T-cell (primary cell): ENCODE measurements around the gene ELMO1. TPM values are rescaled to one million over a fixed set of nuclear protein-coding genes. Genes with fewer than 3 reads are reported as not detected.

Experiments used
- ATAC-seq, 4 experiments: fragments of 200-7000 bp in 3 of 4; fragments of 150-1000 bp in 1 of 4; cut with Tn5 transposase; replicated peaks in 1 of 4; 1 replicate in 3 of 4; 2 replicates in 1 of 4; pipeline ENCODE4 v1.10.0; 2021; ENCODE audit warnings: moderate library complexity in 3 of 4, mild to moderate bottlenecking in 2 of 4, moderate number of reproducible peaks in 1 of 4
- CTCF ChIA-PET, 2 donors: fragments of 300-600 bp; sonication (Branson Sonifier 250); formaldehyde crosslinking; loops; one replicate each; lab custom pipeline; 2022; ENCODE audit warnings: antibody characterized with exemption in 2 of 2; lab: Charles Lee
- POLR2A ChIA-PET, 2 donors: fragments of 300-600 bp; sonication (Branson Sonifier 250); formaldehyde crosslinking; loops; one replicate each; lab custom pipeline; 2022; ENCODE audit warnings: antibody characterized with exemption in 2 of 2; lab: Charles Lee
- DNase-seq, 35 experiments: peaks; one replicate each; pipeline versions ENCODE4 v3.0.0 to v3.0.0-alpha.2; 2013 to 2023
- H3K27ac ChIP-seq: one replicate; pipeline ENCODE4 v1.5.1; 2013; ENCODE audit warnings: low read length
- H3K27me3 ChIP-seq, 2 experiments: replicated peaks in 1 of 2; 1 replicate in 1 of 2; 2 replicates in 1 of 2; pipeline versions ENCODE4 v1.6.1 to v1.7.0; 2013; ENCODE audit warnings: low read length in 1 of 2, mixed read lengths in 1 of 2; ENCODE audit not compliant: control insufficient read depth in 2 of 2, insufficient read depth in 2 of 2; ENCODE audit errors: extremely low read depth in 1 of 2
- H3K36me3 ChIP-seq, 2 donors: 1 replicate in 1 of 2; 2 replicates in 1 of 2; pipeline versions ENCODE4 v1.6.1 to v1.7.0; 2013; ENCODE audit warnings: low read length in 1 of 2; ENCODE audit not compliant: control insufficient read depth in 2 of 2, insufficient read depth in 1 of 2; ENCODE audit errors: extremely low read depth in 1 of 2
- H3K4me1 ChIP-seq, 2 experiments: 1 replicate in 1 of 2; 2 replicates in 1 of 2; pipeline versions ENCODE4 v1.6.1 to v1.7.0; 2013; ENCODE audit warnings: low read length in 2 of 2, mixed read lengths in 1 of 2; ENCODE audit not compliant: insufficient read depth in 2 of 2, control insufficient read depth in 1 of 2; ENCODE audit errors: extremely low read depth in 1 of 2
- H3K4me3 ChIP-seq, 2 donors: 1 replicate in 1 of 2; 2 replicates in 1 of 2; pipeline versions ENCODE4 v1.5.1 to v1.7.0; 2013; ENCODE audit warnings: mild to moderate bottlenecking in 2 of 2, low read length in 1 of 2, moderate library complexity in 1 of 2; ENCODE audit not compliant: control insufficient read depth in 1 of 2; ENCODE audit errors: extremely low read depth in 1 of 2
- H3K9me3 ChIP-seq: 2 replicates; pipeline ENCODE4 v1.7.0; 2013
- H3K27ac Mint-ChIP-seq, 2 donors: one replicate each; pipeline ENCODE4 v1.8.0; 2020 to 2021; ENCODE audit warnings: mild to moderate bottlenecking in 2 of 2, mixed read lengths in 2 of 2
- H3K27me3 Mint-ChIP-seq, 2 donors: one replicate each; pipeline ENCODE4 v1.8.0; 2021 to 2022; ENCODE audit warnings: mixed read lengths in 2 of 2
- H3K36me3 Mint-ChIP-seq: one replicate; pipeline ENCODE4 v1.8.0; 2021; ENCODE audit warnings: mixed read lengths
- H3K4me1 Mint-ChIP-seq, 3 donors: one replicate each; pipeline ENCODE4 v1.8.0; 2020 to 2022; ENCODE audit warnings: mixed read lengths in 3 of 3, mild to moderate bottlenecking in 1 of 3
- H3K4me3 Mint-ChIP-seq, 3 donors: one replicate each; pipeline ENCODE4 v1.8.0; 2020 to 2022; ENCODE audit warnings: mild to moderate bottlenecking in 3 of 3, mixed read lengths in 3 of 3, moderate library complexity in 3 of 3
- H3K9me3 Mint-ChIP-seq, 3 donors: one replicate each; pipeline ENCODE4 v1.8.0; 2020 to 2022; ENCODE audit warnings: mixed read lengths in 3 of 3
- WGBS: methylation state at CpG from one replicate; pipeline ENCODE4 v1.1.5; 2013; ENCODE audit warnings: missing lambda C conversion rate; ENCODE audit not compliant: insufficient coverage; 5-methylcytosine and 5-hydroxymethylcytosine counted together
- total RNA-seq, 35 experiments: library from RNA in 6 of 35; stranded (reverse) in 6 of 35; fragments of 120-200 nt in 1 of 35; gene quantifications; one replicate each; pipeline versions ENCODE4 v1.2.1 to v1.2.4 and lab custom pipeline; 2013 to 2026

The ELMO1 gene
- total RNA-seq, 5 donors from 2014 or later (not counting 1 experiment from before 2014, with no cell fraction given): 101 to 149 (median 113) TPM

DNA sequence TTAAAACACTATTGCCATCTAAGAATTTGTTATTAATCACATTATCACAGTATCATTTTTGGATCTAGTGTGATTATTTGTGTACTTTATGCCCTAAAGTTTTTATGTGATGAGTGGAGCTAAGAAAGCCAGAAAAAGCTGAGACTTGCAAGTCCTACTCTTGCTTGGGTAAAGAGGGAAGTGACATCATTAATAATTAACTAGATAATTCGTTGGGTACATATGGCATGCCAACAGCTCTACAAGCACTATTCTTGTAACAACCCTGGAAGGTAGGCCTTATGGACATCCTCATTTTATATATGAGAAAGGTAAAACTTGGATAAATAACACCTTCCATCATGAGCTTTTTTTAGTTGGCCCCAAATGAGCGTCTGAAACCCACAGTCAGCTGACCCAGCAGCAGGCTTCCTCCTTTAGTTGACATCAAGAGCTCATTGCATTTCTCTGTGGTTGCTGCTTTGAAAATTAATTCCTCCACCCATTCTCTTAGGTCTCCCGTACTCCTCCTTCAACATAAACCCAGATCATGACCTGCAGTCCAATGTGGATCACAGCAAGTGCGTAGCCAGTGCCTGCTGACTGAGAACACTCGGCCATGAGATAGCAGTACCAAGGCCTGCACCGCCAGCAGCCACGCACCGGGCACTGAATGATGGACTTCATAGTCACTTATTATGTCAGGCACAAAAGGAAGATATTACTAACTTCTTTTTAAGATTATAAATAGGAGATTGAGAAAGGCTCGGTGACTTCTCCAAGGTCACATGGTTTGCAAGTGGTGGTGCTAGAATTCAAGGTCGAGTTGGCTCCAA lies 432.4 kb downstream of the ELMO1 start:
- Mint-ChIP-seq H3K9me3 (peaks cover 0 to 4% (median 3%) of the 10 kb centered on the region in 3 donors), H3K4me3 (no peak overlapping the region), H3K4me1 (peaks cover 10 to 21% (median 14%) of the 10 kb centered on the region in 3 donors), H3K36me3 (peaks cover 50% of the 10 kb centered on the region), H3K27ac (no peak overlapping the region), H3K27me3 (no peaks in the 10 kb centered on the region)
- POLR2A ChIA-PET: interaction anchor here in 1 of 2 donors (0.5 to 0.6 kb wide), 2 partner anchors 16 to 166 kb away, joined by 3 to 5 read pairs; no protein-coding TSS in a partner anchor
- peaks cover 6 to 18% of the 10 kb centered on the region in 2 donors for H3K36me3 ChIP-seq
- no peaks in the 10 kb centered on the region for H3K9me3 ChIP-seq
- ATAC-seq (no peak), DNase-seq (no peak)
- CTCF ChIA-PET: interaction anchor here (0.6 kb wide), 2 partner anchors 18 to 26 kb away, joined by 3 read pairs; no protein-coding TSS in a partner anchor
- H3K27ac ChIP-seq: no peak overlapping the region
- no peaks in the 10 kb centered on the region for H3K4me1 ChIP-seq
- no peaks in the 10 kb centered on the region for H3K27me3 ChIP-seq
- 76% methylated on average over 3 of the region's 10 CpGs for WGBS
- no peak overlapping the region for H3K4me3 ChIP-seq

GRCh38 chr7:37015353-37016034 lies 433.2 kb downstream of the ELMO1 start:
- peaks cover 10 to 21% (median 14%) of the 10 kb centered on the region in 3 donors for H3K4me1 Mint-ChIP-seq
- H3K27me3 Mint-ChIP-seq: no peaks in the 10 kb centered on the region
- ChIA-PET CTCF (interaction anchor here in 1 of 2 donors (0.6 to 1.0 kb wide), 2 partner anchors 26 to 1452 kb away, joined by 3 read pairs; no protein-coding TSS in a partner anchor), POLR2A (interaction anchor here in 1 of 2 donors (0.5 to 0.6 kb wide), 3 partner anchors 10 to 167 kb away, joined by 3 to 5 read pairs (median 3); no protein-coding TSS in a partner anchor)
- peaks cover 0 to 4% (median 3%) of the 10 kb centered on the region in 3 donors for H3K9me3 Mint-ChIP-seq
- 96% methylated on average over 7 of the region's 12 CpGs for WGBS
- Histone ChIP-seq H3K4me3 (no peak overlapping the region), H3K4me1 (no peaks in the 10 kb centered on the region), H3K27ac (no peak overlapping the region), H3K9me3 (no peaks in the 10 kb centered on the region), H3K27me3 (no peaks in the 10 kb centered on the region), H3K36me3 (peaks cover 9 to 18% of the 10 kb centered on the region in 2 donors)
- H3K4me3 Mint-ChIP-seq: no peak overlapping the region
- H3K27ac Mint-ChIP-seq: no peak overlapping the region
- H3K36me3 Mint-ChIP-seq: peaks cover 50% of the 10 kb centered on the region
- DNase-seq: no peak
- ATAC-seq: no peak

- H3K36me3 Mint-ChIP-seq: peaks cover 48% of the 10 kb centered on the region
- CTCF ChIA-PET: no interaction called here
Measured at GRCh38 chr7:37013771-37014170, 434.9 kb downstream of the ELMO1 start.

DNA sequence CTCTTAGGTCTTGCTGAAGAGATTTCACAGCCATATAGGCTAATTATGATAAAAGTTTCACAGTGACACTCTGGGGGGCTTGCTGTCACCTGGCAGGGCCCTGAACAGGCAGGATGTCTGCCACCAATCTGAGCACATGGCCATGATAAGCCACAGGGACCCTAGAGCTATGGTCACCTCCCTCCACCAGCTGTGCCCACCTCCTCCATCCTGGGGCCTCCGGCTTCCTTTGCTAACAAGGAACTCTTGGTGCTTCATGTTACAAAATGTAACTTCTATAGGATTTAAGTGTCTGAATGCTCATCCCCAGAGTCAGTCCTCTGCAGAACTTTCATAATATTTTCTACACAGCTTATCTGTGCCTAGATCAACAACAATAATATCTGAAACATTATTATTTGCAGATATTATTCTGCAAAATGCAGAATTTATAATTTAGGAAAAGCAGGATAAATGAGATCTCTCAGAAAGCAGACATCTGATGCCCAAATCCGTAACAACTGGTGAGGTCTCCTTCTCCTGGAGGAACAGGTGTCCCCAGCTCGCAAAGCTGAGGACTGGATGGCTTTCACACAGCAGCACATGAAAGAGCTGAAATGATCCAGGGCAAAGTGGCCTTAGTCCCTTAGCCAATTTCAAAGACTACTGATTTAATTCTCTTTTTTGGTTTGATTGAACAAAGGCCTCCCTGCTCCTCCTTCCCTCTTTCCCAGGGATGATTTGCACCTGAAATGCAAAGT lies 437.3 kb downstream of the ELMO1 start:
- DNase-seq: no peak
- ChIA-PET POLR2A (no interaction called here), CTCF (no interaction called here)
- ATAC-seq: no peak
- Histone ChIP-seq H3K36me3 (peaks cover 9 to 22% of the 10 kb centered on the region in 2 donors), H3K27me3 (no peaks in the 10 kb centered on the region), H3K4me3 (no peak overlapping the region), H3K27ac (no peak overlapping the region), H3K4me1 (no peaks in the 10 kb centered on the region), H3K9me3 (no peaks in the 10 kb centered on the region)
- Mint-ChIP-seq H3K27me3 (no peaks in the 10 kb centered on the region), H3K9me3 (no peaks in the 10 kb centered on the region), H3K4me3 (no peak overlapping the region), H3K36me3 (peaks cover 53% of the 10 kb centered on the region), H3K27ac (no peak overlapping the region), H3K4me1 (peaks cover 2 to 12% (median 8%) of the 10 kb centered on the region in 3 donors)
- WGBS: 100% methylated on average over 1 of the region's 3 CpGs

More at GRCh38 chr7:37013771-37014170, 434.9 kb downstream of the ELMO1 start:
- H3K27ac Mint-ChIP-seq: no peak overlapping the region
- 100% methylated on average over 3 of the region's 4 CpGs for WGBS
- no peaks in the 10 kb centered on the region for H3K27me3 Mint-ChIP-seq
- no peak overlapping the region for H3K4me3 Mint-ChIP-seq
- DNase-seq (no peak), ATAC-seq (no peak)
- peaks cover 9 to 22% of the 10 kb centered on the region in 2 donors for H3K36me3 ChIP-seq
- POLR2A ChIA-PET: interaction anchor here in 1 of 2 donors (0.7 kb wide), 1 partner anchor 711 kb away, joined by 3 read pairs; no protein-coding TSS in a partner anchor
- no peaks in the 10 kb centered on the region for H3K4me1 ChIP-seq
- no peaks in the 10 kb centered on the region for H3K9me3 ChIP-seq
- H3K27me3 ChIP-seq: no peaks in the 10 kb centered on the region
- H3K4me1 Mint-ChIP-seq: peaks cover 10 to 23% (median 14%) of the 10 kb centered on the region in 3 donors
- peaks cover 0 to 3% (median 2%) of the 10 kb centered on the region in 3 donors for H3K9me3 Mint-ChIP-seq
- H3K27ac ChIP-seq: no peak overlapping the region
- no peak overlapping the region for H3K4me3 ChIP-seq

GRCh38 chr7:37009125-37009675 lies 439.5 kb downstream of the ELMO1 start:
- Histone ChIP-seq H3K36me3 (peaks cover 14 to 22% of the 10 kb centered on the region in 2 donors), H3K4me3 (no peak overlapping the region), H3K9me3 (no peaks in the 10 kb centered on the region), H3K27ac (no peak overlapping the region), H3K27me3 (no peaks in the 10 kb centered on the region), H3K4me1 (no peaks in the 10 kb centered on the region)
- ChIA-PET CTCF (interaction anchor here (0.6 to 0.8 kb wide), 2 partner anchors 24 to 126 kb away, joined by 3 read pairs; no protein-coding TSS in a partner anchor), POLR2A (no interaction called here)
- no peak overlapping the region for H3K27ac Mint-ChIP-seq
- ATAC-seq (no peak), DNase-seq (no peak)
- H3K36me3 Mint-ChIP-seq: peaks cover 56% of the 10 kb centered on the region
- no peaks in the 10 kb centered on the region for H3K9me3 Mint-ChIP-seq
- H3K4me3 Mint-ChIP-seq: no peak overlapping the region
- H3K4me1 Mint-ChIP-seq: peaks cover 2 to 11% (median 6%) of the 10 kb centered on the region in 3 donors
- 100% methylated on average over 2 of the region's 4 CpGs for WGBS
- H3K27me3 Mint-ChIP-seq: no peaks in the 10 kb centered on the region
